ENCODE measurements around the gene LEO1. TPM values are rescaled to one million over a fixed set of nuclear protein-coding genes. Genes with fewer than 3 reads are reported as not detected.
"Not testable (repeated sequence)": the region's sequence is repeated elsewhere in the genome, so short reads cannot be mapped to it uniquely, and the experiment has no call there.

LEO1 gene
- total RNA-seq, 1 donor from 2014 or later = 21.9 TPM

- FAIRE-seq = no peak
- no peak for TF ChIP-seq CTCF (IDR thresholded peaks at IDR 0.05; ENCODE audit: insufficient read depth, low read length, severe bottlenecking)
- peak; percentile 78 for DNase-seq (ENCODE audit: low read depth)
- Histone ChIP-seq H3K4me3 (ENCODE audit: low read depth, low read length) (no peak overlapping the region), H3K27me3 (ENCODE audit: control insufficient read depth, insufficient read depth, low read length) (no peaks in the 10 kb centered on the region), H3K36me3 (ENCODE audit: control insufficient read depth, insufficient read depth, low read length) (no peaks in the 10 kb centered on the region)
These were observed 33.2 kb upstream of the LEO1 start for GRCh38 chr15:52004806-52005205.

GRCh38 chr15:52003710-52004109, 32.1 kb upstream of the LEO1 start:
- FAIRE-seq = no peak
- no peak for TF ChIP-seq CTCF (IDR thresholded peaks at IDR 0.05; ENCODE audit: insufficient read depth, low read length, severe bottlenecking)
- Histone ChIP-seq H3K4me3 (ENCODE audit: low read depth, low read length) (no peak overlapping the region), H3K27me3 (ENCODE audit: control insufficient read depth, insufficient read depth, low read length) (no peaks in the 10 kb centered on the region), H3K36me3 (ENCODE audit: control insufficient read depth, insufficient read depth, low read length) (no peaks in the 10 kb centered on the region)
- DNase-seq (ENCODE audit: low read depth) = no peak

GRCh38 chr15:52003089-52003488, 31.5 kb upstream of the LEO1 start:
- H3K36me3 ChIP-seq (ENCODE audit: control insufficient read depth, insufficient read depth, low read length); DNase-seq (ENCODE audit: low read depth); H3K27me3 ChIP-seq (ENCODE audit: control insufficient read depth, insufficient read depth, low read length); H3K4me3 ChIP-seq (ENCODE audit: low read depth, low read length); FAIRE-seq: not testable (repeated sequence)

GRCh38 chr15:52002351-52002750, 30.8 kb upstream of the LEO1 start:
- Histone ChIP-seq H3K27me3 (ENCODE audit: control insufficient read depth, insufficient read depth, low read length) (no peaks in the 10 kb centered on the region), H3K36me3 (ENCODE audit: control insufficient read depth, insufficient read depth, low read length) (no peaks in the 10 kb centered on the region), H3K4me3 (ENCODE audit: low read depth, low read length) (no peak overlapping the region)
- no peak for DNase-seq (ENCODE audit: low read depth)
- no peak for TF ChIP-seq CTCF (IDR thresholded peaks at IDR 0.05; ENCODE audit: insufficient read depth, low read length, severe bottlenecking)
- FAIRE-seq = no peak

GRCh38 chr15:51992953-51993352, 21.4 kb upstream of the LEO1 start:
- Histone ChIP-seq H3K36me3 (ENCODE audit: control insufficient read depth, insufficient read depth, low read length) (no peaks in the 10 kb centered on the region), H3K4me3 (ENCODE audit: low read depth, low read length) (no peak overlapping the region), H3K27me3 (ENCODE audit: control insufficient read depth, insufficient read depth, low read length) (no peaks in the 10 kb centered on the region)
- TF ChIP-seq CTCF (IDR thresholded peaks at IDR 0.05; ENCODE audit: insufficient read depth, low read length, severe bottlenecking) = no peak
- DNase-seq (ENCODE audit: low read depth) (peak; percentile 86), FAIRE-seq (no peak)

GRCh38 chr15:51991141-51991540, 19.6 kb upstream of the LEO1 start:
- DNase-seq (ENCODE audit: low read depth) (no peak), FAIRE-seq (no peak)
- TF ChIP-seq CTCF (IDR thresholded peaks at IDR 0.05; ENCODE audit: insufficient read depth, low read length, severe bottlenecking) = no peak
- no peaks in the 10 kb centered on the region for H3K36me3 ChIP-seq (ENCODE audit: control insufficient read depth, insufficient read depth, low read length)
- H3K27me3 ChIP-seq (ENCODE audit: control insufficient read depth, insufficient read depth, low read length) = no peaks in the 10 kb centered on the region
- H3K4me3 ChIP-seq (ENCODE audit: low read depth, low read length) = no peak overlapping the region
